ENCODE data around the gene F5.
"Not testable (repeated sequence)": the region's sequence is repeated elsewhere in the genome, so short reads cannot be mapped to it uniquely, and the experiment has no call there.

Gene F5

GRCh38 chr1:169508432-169509338 is 77.6 kb downstream of the F5 start:
- DNase-seq (ENCODE audit: low spot score): no peak

- no peak for DNase-seq (ENCODE audit: low spot score)
These were observed 78.9 kb downstream of the F5 start for GRCh38 chr1:169507413-169507812.

GRCh38 chr1:169503601-169504000 is 82.7 kb downstream of the F5 start:
- not testable (repeated sequence) for DNase-seq (ENCODE audit: low spot score)

- no peak for DNase-seq (ENCODE audit: low spot score)
These were observed 86.5 kb downstream of the F5 start for GRCh38 chr1:169499807-169500206.

GRCh38 chr1:169497317-169497716 is 89.0 kb downstream of the F5 start:
- DNase-seq (ENCODE audit: low spot score): no peak

- DNase-seq (ENCODE audit: low spot score): no peak
These were observed 90.4 kb downstream of the F5 start for GRCh38 chr1:169495916-169496315.

GRCh38 chr1:169495046-169495775 is 91.1 kb downstream of the F5 start:
- peak; percentile 7 for DNase-seq (ENCODE audit: low spot score)

- no peak for DNase-seq (ENCODE audit: low spot score)
These were observed 91.9 kb downstream of the F5 start for GRCh38 chr1:169494343-169494742.

GRCh38 chr1:169493251-169493650 is 93.0 kb downstream of the F5 start:
- no peak for DNase-seq (ENCODE audit: low spot score)

GRCh38 chr1:169491845-169492281 is 94.4 kb downstream of the F5 start:
- peak; percentile 10 for DNase-seq (ENCODE audit: low spot score)

GRCh38 chr1:169488157-169488556 is 98.1 kb downstream of the F5 start:
- no peak for DNase-seq (ENCODE audit: low spot score)

- no peak for DNase-seq (ENCODE audit: low spot score)
These were observed 98.7 kb downstream of the F5 start for GRCh38 chr1:169487561-169487960.

GRCh38 chr1:169487133-169487532 is 99.1 kb downstream of the F5 start:
- DNase-seq (ENCODE audit: low spot score): no peak

GRCh38 chr1:169486281-169487051 is 99.8 kb downstream of the F5 start:
- DNase-seq (ENCODE audit: low spot score): peak; percentile 8

GRCh38 chr1:169485431-169486280 is 100.6 kb downstream of the F5 start, which contains the start of gene SLC19A2:
TSS of gene SLC19A2 (minus strand) at chr1:169485944. CDS start at chr1:169485766, 178 bp downstream.
- peak; percentile 99 for DNase-seq (ENCODE audit: low spot score)

GRCh38 chr1:169484683-169485430 is 101.4 kb downstream of the F5 start:
- DNase-seq (ENCODE audit: low spot score): peak; percentile 39

GRCh38 chr1:169484101-169484500 is 102.2 kb downstream of the F5 start:
- DNase-seq (ENCODE audit: low spot score): no peak

- peak; percentile 13 for DNase-seq (ENCODE audit: low spot score)
These were observed 102.7 kb downstream of the F5 start for GRCh38 chr1:169483500-169483966.

- DNase-seq (ENCODE audit: low spot score): no peak
These were observed 106.8 kb downstream of the F5 start for GRCh38 chr1:169479363-169480066.
